Measurements from ENCODE around the gene AGBL4.
"Not testable (repeated sequence)": the region's sequence is repeated elsewhere in the genome, so short reads cannot be mapped to it uniquely, and the experiment has no call there.

AGBL4 gene

GRCh38 chr1:49416758-49417157 is 607.0 kb downstream of the AGBL4 start:
- no peak for DNase-seq

- no peak for DNase-seq
Measured at GRCh38 chr1:49408346-49408745, 615.4 kb downstream of the AGBL4 start.

- no peak for DNase-seq
Measured at GRCh38 chr1:49397086-49397485, 626.7 kb downstream of the AGBL4 start.

GRCh38 chr1:49394200-49394599 is 629.6 kb downstream of the AGBL4 start:
- DNase-seq, result no peak

GRCh38 chr1:49389699-49390098 is 634.1 kb downstream of the AGBL4 start:
- no peak for DNase-seq

- DNase-seq, result no peak
Measured at GRCh38 chr1:49364676-49365075, 659.1 kb downstream of the AGBL4 start.

- no peak for DNase-seq
Measured at GRCh38 chr1:49363628-49364027, 660.1 kb downstream of the AGBL4 start.

- no peak for DNase-seq
Measured at GRCh38 chr1:49358036-49358435, 665.7 kb downstream of the AGBL4 start.

- no peak for DNase-seq
Measured at GRCh38 chr1:49356594-49356993, 667.2 kb downstream of the AGBL4 start.

GRCh38 chr1:49351768-49352167 is 672.0 kb downstream of the AGBL4 start:
- no peak for DNase-seq

GRCh38 chr1:49346767-49347349 is 676.9 kb downstream of the AGBL4 start:
- no peak for DNase-seq

GRCh38 chr1:49340576-49340975 is 683.2 kb downstream of the AGBL4 start:
- no peak for DNase-seq

GRCh38 chr1:49339043-49339442 is 684.7 kb downstream of the AGBL4 start:
- DNase-seq, result no peak

- no peak for DNase-seq
Measured at GRCh38 chr1:49337251-49337650, 686.5 kb downstream of the AGBL4 start.

- no peak for DNase-seq
Measured at GRCh38 chr1:49333906-49334305, 689.8 kb downstream of the AGBL4 start.

GRCh38 chr1:49331066-49331852 is 692.5 kb downstream of the AGBL4 start:
- DNase-seq, result no peak

GRCh38 chr1:49323925-49324540 is 699.7 kb downstream of the AGBL4 start:
- no peak for DNase-seq

GRCh38 chr1:49320493-49320892 is 703.3 kb downstream of the AGBL4 start:
- DNase-seq, result not testable (repeated sequence)

GRCh38 chr1:49319426-49319963 is 704.3 kb downstream of the AGBL4 start:
- DNase-seq, result no peak

GRCh38 chr1:49318218-49318617 is 705.5 kb downstream of the AGBL4 start:
- no peak for DNase-seq

- DNase-seq, result no peak
Measured at GRCh38 chr1:49307457-49307856, 716.3 kb downstream of the AGBL4 start.

GRCh38 chr1:49306507-49307070 is 717.2 kb downstream of the AGBL4 start:
- no peak for DNase-seq

- not testable (repeated sequence) for DNase-seq
Measured at GRCh38 chr1:49302400-49302799, 721.4 kb downstream of the AGBL4 start.

- no peak for DNase-seq
Measured at GRCh38 chr1:49298304-49298703, 725.5 kb downstream of the AGBL4 start.
